IMR-90 (cell line): ENCODE data around the gene TRAF4.

Experiments used
- BHLHE40 ChIP-seq: fragments of 150-350 bp; IDR thresholded peaks from 2 replicates; pipeline ENCODE4 v1.6.1; 2016; ENCODE audit warnings: mild to moderate bottlenecking, low read depth, low read length
- MAFK ChIP-seq: IDR thresholded peaks from 2 replicates; pipeline ENCODE4 v1.6.1; 2012; ENCODE audit warnings: low read depth, low read length, improper control_type of control experiment
- MAZ ChIP-seq: IDR thresholded peaks from 2 replicates; pipeline ENCODE4 v1.6.1; 2012; ENCODE audit warnings: low read depth, mild to moderate bottlenecking, low read length, improper control_type of control experiment, moderate library complexity, borderline replicate concordance
- MXI1 ChIP-seq: IDR thresholded peaks from 2 replicates; pipeline ENCODE4 v1.6.1; 2012; ENCODE audit warnings: low read depth, mild to moderate bottlenecking, low read length, moderate library complexity, borderline replicate concordance
- POLR2A ChIP-seq: IDR thresholded peaks from 2 replicates; pipeline ENCODE4 v1.6.1; 2012; ENCODE audit warnings: mild to moderate bottlenecking, low read depth, low read length
- RAD21 ChIP-seq: IDR thresholded peaks from 2 replicates; pipeline ENCODE4 v1.6.1; 2012; ENCODE audit warnings: low read length, improper control_type of control experiment
- SMC3 ChIP-seq: fragments of 150-350 bp; IDR thresholded peaks from 2 replicates; pipeline ENCODE4 v1.6.1; 2016; ENCODE audit warnings: low read depth, mild to moderate bottlenecking, antibody characterized with exemption, low read length, moderate library complexity
- TF ChIP-seq, protein P1 (sequence below): conservative IDR thresholded peaks from 2 replicates; pipeline ENCODE4 v1.5.1; 2012; ENCODE audit warnings: mild to moderate bottlenecking, low read depth, low read length, improper control_type of control experiment

DNA sequence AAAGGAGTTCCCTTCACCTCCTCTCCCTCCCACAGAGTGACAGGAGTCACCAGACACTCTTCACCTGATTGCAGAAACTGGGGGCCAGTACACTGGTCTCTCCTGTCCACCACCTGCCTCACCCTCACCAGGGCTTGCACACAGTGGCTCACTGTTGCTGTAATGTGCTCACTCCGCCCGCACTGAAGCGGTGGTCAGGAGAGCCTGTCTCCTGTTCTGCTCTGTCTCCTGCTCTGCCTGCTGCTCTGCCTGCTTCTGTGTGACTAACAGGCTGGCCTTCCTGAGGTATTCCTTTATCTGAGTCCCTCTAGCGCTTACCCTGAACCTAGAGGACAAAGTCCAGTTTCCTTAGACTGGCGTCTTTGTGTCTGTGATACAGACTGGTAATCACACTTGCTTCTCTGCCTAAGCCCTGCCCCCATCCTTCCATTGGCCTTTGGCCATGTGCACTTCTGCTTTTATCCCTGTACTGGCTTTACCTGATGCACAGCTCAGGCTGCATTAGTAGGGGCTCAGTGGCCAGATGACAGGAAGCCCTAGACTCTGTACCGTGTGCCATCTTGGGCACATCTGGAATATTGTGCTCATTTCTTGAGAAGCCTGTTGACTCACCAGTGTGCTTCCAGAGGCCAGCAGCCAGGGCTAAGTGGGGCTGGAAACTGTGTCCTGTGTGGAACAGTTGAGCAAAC is 45.4 kb upstream of the TRAF4 start:
- TF ChIP-seq, protein P1, sequence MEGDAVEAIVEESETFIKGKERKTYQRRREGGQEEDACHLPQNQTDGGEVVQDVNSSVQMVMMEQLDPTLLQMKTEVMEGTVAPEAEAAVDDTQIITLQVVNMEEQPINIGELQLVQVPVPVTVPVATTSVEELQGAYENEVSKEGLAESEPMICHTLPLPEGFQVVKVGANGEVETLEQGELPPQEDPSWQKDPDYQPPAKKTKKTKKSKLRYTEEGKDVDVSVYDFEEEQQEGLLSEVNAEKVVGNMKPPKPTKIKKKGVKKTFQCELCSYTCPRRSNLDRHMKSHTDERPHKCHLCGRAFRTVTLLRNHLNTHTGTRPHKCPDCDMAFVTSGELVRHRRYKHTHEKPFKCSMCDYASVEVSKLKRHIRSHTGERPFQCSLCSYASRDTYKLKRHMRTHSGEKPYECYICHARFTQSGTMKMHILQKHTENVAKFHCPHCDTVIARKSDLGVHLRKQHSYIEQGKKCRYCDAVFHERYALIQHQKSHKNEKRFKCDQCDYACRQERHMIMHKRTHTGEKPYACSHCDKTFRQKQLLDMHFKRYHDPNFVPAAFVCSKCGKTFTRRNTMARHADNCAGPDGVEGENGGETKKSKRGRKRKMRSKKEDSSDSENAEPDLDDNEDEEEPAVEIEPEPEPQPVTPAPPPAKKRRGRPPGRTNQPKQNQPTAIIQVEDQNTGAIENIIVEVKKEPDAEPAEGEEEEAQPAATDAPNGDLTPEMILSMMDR = no peak
- TF ChIP-seq POLR2A (no peak), SMC3 (no peak), BHLHE40 (no peak), MXI1 (no peak), RAD21 (no peak), MAZ (no peak), MAFK (no peak)
